ENCODE data around the gene CPZ. TPM values are rescaled to one million over a fixed set of nuclear protein-coding genes. Genes with fewer than 3 reads are reported as not detected.

Gene CPZ
- total RNA-seq, 3 donors from 2014 or later, result 2.9 to 13.4 (median 7.5) TPM

DNA sequence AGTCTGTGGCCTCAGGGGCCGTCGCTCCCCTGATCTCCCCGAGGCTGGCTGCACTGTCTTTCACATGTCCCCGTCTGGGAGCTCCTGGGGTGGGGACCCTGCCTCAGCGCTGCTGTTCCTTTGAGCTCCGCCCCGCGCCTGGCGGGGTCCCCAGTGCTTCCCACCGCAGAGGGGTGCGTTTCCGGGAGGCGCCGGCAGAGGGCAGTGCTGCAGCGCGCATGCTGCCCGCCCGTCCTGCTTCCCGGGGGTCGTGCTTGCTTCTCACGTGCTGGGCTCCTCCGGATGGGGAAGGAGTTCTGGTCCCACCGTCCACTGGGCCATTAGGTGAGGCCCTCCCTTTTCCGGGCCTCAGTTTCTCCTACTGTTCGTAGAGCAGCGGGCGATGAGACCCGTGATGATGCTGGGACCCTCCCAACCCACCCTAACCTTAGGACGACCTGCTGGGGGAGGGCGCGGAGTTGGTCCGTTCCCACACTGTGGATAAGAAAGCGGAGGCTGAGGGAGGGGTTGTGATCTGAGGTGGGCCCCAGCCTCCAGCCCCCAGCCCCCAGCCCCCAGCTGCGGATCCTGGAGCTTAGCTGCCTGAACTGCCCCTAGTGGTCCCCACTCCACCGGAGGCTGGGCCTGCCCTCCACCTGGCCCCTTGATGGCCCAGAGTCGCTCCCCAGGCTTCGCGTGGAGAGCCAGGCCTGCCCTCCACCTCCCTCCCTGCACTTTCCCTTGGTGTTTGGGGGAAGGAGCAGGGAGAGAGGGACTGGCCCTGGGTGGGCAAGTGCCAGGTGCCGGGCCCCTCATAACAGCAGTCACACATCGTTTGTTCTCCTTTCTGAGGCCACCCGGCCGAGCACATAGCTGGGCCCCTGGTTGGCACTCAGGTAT, 15.3 kb downstream of the CPZ start:
- Histone ChIP-seq H3K27me3 (peaks cover 0 to 18% of the 10 kb centered on the region in 2 donors), H3K4me3 (peak overlapping the region in 1 of 3 donors; percentile 13), H3K4me1 (no peaks in the 10 kb centered on the region), H3K36me3 (no peaks in the 10 kb centered on the region), H3K9me3 (no peaks in the 10 kb centered on the region), H3K27ac (no peak overlapping the region)
- intact Hi-C loops (cut with DNase I; ENCODE audit: low total_unique reads), result no loop called here
- no peak for TF ChIP-seq POLR2AphosphoS5 (IDR thresholded peaks at IDR 0.05)
- TF ChIP-seq, protein P1, sequence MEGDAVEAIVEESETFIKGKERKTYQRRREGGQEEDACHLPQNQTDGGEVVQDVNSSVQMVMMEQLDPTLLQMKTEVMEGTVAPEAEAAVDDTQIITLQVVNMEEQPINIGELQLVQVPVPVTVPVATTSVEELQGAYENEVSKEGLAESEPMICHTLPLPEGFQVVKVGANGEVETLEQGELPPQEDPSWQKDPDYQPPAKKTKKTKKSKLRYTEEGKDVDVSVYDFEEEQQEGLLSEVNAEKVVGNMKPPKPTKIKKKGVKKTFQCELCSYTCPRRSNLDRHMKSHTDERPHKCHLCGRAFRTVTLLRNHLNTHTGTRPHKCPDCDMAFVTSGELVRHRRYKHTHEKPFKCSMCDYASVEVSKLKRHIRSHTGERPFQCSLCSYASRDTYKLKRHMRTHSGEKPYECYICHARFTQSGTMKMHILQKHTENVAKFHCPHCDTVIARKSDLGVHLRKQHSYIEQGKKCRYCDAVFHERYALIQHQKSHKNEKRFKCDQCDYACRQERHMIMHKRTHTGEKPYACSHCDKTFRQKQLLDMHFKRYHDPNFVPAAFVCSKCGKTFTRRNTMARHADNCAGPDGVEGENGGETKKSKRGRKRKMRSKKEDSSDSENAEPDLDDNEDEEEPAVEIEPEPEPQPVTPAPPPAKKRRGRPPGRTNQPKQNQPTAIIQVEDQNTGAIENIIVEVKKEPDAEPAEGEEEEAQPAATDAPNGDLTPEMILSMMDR (IDR thresholded peaks at IDR 0.05), result peak; percentile 17 to 74 (median 73)
- DNase-seq (ENCODE audit: low spot score in 2 of 2), result no peak

DNA sequence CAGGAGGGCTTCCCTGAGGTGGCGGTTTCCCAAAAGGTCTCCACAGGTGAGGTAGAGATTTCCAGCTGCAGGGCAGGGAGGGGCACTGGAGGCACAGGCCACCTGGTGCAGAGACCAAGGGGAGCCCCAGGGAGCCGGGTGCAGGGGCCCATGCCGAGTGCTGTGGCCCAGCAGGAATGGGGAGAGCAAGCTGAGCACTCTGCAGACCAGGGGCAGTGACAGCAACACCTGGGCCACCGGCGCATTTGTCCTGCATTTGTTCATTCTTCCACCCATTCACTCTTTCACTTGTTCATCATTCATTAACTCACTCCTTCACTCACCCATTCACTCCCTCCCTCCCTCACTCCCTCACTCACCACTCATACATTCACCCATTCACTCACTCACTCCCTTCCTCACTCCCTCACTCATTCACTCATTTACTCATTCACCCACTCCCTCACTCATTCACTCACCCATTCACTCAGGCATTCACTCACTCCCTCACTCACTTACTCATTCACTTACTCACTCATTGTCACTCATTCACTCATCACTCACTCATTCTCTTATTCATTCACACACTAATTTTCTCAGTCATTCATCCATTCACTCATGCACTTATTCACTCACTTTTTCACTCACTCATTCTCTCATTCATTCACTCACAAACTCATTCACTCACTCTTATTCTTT, 16.3 kb downstream of the CPZ start:
- no peak for DNase-seq (ENCODE audit: low spot score in 2 of 2)
- intact Hi-C loops (cut with DNase I; ENCODE audit: low total_unique reads), result no loop called here
- TF ChIP-seq POLR2A (IDR thresholded peaks at IDR 0.05), result no peak
- TF ChIP-seq, protein P1 (IDR thresholded peaks at IDR 0.05), result no peak
- TF ChIP-seq POLR2AphosphoS5 (IDR thresholded peaks at IDR 0.05), result no peak
- Histone ChIP-seq H3K4me3 (no peak overlapping the region), H3K9me3 (no peaks in the 10 kb centered on the region), H3K27ac (no peak overlapping the region), H3K36me3 (no peaks in the 10 kb centered on the region), H3K4me1 (no peaks in the 10 kb centered on the region), H3K27me3 (peaks cover 0 to 18% of the 10 kb centered on the region in 2 donors)

- Histone ChIP-seq H3K36me3 (no peaks in the 10 kb centered on the region), H3K4me1 (no peaks in the 10 kb centered on the region), H3K9me3 (no peaks in the 10 kb centered on the region), H3K27me3 (peaks cover 0 to 18% of the 10 kb centered on the region in 2 donors), H3K27ac (no peak overlapping the region), H3K4me3 (no peak overlapping the region)
- intact Hi-C loops (cut with DNase I; ENCODE audit: low total_unique reads), result no loop called here
- no peak for DNase-seq (ENCODE audit: low spot score in 2 of 2)
- TF ChIP-seq, protein P1 (IDR thresholded peaks at IDR 0.05), result no peak
- TF ChIP-seq POLR2AphosphoS5 (IDR thresholded peaks at IDR 0.05), result no peak
- no peak for TF ChIP-seq POLR2A (IDR thresholded peaks at IDR 0.05)
These were observed 16.8 kb downstream of the CPZ start for GRCh38 chr4:8609406-8609805.

DNA sequence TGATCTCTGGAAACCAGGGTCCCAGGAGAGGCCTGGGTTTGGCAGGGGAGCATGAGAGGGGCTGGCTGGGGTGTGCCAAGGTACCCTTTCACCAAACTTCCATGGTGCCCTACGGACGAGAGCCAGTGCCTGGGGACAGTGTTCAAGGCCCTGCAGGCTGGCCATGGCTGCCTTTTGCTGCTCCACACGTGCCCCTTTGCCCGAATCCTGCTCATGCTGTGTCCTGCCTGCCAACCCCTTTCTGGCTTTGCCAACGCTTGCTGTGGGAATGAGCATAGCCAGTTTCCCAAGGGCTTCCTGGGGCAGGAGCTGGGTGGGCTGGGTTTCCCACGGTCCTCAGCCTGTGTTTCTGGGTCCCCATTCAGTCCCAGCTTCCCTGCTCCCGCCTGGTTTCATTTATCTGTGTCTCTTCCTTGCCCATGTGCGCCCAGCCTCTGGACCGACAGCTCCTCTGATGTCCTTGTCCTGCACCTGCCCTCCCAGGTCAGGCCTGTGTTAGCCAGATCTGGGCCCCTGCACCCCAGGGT, 17.3 kb downstream of the CPZ start:
- Histone ChIP-seq H3K27ac (no peak overlapping the region), H3K27me3 (peaks cover 0 to 18% of the 10 kb centered on the region in 2 donors), H3K36me3 (no peaks in the 10 kb centered on the region), H3K4me1 (no peaks in the 10 kb centered on the region), H3K4me3 (no peak overlapping the region), H3K9me3 (no peaks in the 10 kb centered on the region)
- TF ChIP-seq POLR2A (IDR thresholded peaks at IDR 0.05) (no peak), POLR2AphosphoS5 (IDR thresholded peaks at IDR 0.05) (no peak)
- TF ChIP-seq, protein P1 (IDR thresholded peaks at IDR 0.05), result no peak
- intact Hi-C loops (cut with DNase I; ENCODE audit: low total_unique reads), result no loop called here
- DNase-seq (ENCODE audit: low spot score in 2 of 2), result no peak

Measured in breast epithelium (tissue), 4 donors.